ENCODE measurements around the gene TMEM87A. TPM values are rescaled to one million over a fixed set of nuclear protein-coding genes. Genes with fewer than 3 reads are reported as not detected.

Gene TMEM87A
- total RNA-seq, 8 experiments from 2014 or later = 34.9 to 88.9 (median 50.2) TPM

DNA sequence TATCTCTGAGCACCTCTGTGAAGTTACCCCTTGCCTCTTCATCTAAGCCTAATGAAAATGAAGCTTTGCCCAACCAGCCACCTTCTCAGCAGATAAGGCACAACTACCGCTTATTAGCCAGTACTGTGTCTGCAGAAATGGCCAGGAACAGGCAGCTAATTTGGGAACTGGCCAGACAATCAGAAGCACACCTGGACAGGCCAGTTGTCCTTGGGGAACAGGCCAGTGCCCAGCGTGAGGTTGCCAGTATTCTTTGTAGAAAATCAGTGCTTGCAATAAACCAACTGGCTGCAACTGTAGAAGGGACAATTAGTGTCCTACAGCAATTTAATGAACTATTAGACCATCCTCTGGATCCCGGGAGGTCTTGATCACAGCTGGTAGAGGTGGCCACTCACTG, 10.4 kb upstream of the TMEM87A start:
- Histone ChIP-seq H3K4me1 (replicated peaks in 1 of 2) (no peaks in the 10 kb centered on the region), H3K27ac (no peak overlapping the region), H3K4me3 (no peak overlapping the region)
- no peak for ATAC-seq (replicated peaks in 6 of 8)
- 71 to 100% (median 92%) methylated on average over 1 to 2 of the region's 3 CpGs; no CpG with 5 or more reads in 3 of the 10 experiments for WGBS, 10 experiments
- in situ Hi-C loops (cut with MboI; ENCODE audit: low pct_unique_long_range_greater_than_20kb in 2 of 9, low sequenced_read_pairs in 9 of 9, unreplicated experiment in 9 of 9) = no loop called here

DNA sequence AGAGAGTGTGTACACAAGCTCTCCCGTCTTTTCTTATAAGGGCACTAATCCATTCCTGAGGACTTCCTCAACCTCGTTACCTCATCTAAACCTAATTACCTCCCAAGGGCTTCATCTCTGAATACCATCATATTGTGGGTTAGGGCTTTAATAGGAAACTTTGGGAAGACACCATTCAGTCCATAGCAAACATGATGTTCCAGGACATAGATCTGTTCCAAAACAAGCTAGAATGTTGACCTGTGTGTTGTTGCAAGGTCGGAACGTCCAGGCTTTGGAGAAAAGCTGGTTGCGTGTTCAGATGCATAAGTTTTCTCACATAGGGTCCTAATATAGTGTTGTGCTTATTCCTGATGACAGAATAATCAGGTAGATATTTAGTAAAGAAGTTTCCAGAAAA, 9.7 kb upstream of the TMEM87A start:
- no peaks in the 10 kb centered on the region for H3K4me1 ChIP-seq (replicated peaks in 1 of 2)
- in situ Hi-C loops (cut with MboI; ENCODE audit: low pct_unique_long_range_greater_than_20kb in 2 of 9, low sequenced_read_pairs in 9 of 9, unreplicated experiment in 9 of 9) = no loop called here
- no peak for ATAC-seq (replicated peaks in 6 of 8)
- no peak overlapping the region for H3K4me3 ChIP-seq
- H3K27ac ChIP-seq = no peak overlapping the region
- 0 to 100% (median 67%) methylated on average over 1 to 5 of the region's 5 CpGs; no CpG with 5 or more reads in 3 of the 10 experiments for WGBS, 10 experiments

DNA sequence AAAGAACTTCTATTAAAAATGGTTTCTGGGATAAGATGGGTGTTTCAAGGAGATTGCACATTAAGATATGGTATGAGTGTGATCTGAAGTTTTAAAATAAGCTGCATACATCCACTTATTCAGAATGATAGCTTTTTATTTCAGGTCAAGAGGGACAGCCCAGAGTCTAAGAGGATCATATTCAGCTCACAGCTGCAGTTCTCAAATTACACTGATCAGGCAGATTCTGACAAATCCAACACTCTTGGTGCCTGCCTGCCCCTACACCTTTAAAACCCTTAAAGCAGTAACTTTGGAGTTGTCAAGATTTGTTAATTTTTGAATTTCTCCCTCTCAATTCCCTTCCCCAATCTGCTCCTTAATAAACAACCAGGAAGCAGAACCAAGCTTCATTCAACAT, 9.1 kb upstream of the TMEM87A start:
- in situ Hi-C loops (cut with MboI; ENCODE audit: low pct_unique_long_range_greater_than_20kb in 2 of 9, low sequenced_read_pairs in 9 of 9, unreplicated experiment in 9 of 9) = no loop called here
- Histone ChIP-seq H3K4me1 (replicated peaks in 1 of 2) (no peaks in the 10 kb centered on the region), H3K27ac (no peak overlapping the region), H3K4me3 (no peak overlapping the region)
- ATAC-seq (replicated peaks in 6 of 8) = peak in 1 of 8 experiments; percentile 23

DNA sequence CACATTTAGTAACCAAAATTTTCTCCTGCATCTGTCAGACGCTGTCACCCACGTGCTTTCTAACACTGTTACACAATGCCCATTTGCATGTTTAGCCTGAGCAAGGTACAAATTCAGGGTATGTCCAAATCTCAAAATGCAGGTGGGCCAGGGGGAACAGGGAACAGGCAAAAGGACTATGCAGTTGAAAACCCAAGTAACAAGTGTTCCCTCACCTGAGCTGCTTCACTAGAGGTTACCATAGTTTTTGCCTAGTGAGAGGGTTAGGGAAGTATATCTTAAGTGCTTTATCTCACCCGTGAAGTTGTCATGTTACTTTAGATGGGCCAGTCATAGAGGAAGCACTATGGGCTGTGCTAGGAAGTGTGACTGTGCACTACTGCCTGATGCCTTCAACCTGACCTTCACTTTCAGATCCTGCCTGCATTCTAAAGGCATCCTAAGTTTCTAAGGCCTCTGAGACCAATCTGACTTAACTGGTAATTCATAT, 6.0 kb upstream of the TMEM87A start:
- ATAC-seq (replicated peaks in 6 of 8) = no peak
- Histone ChIP-seq H3K4me1 (replicated peaks in 1 of 2) (peaks cover 16 to 17% of the 10 kb centered on the region in 2 donors), H3K4me3 (no peak overlapping the region), H3K27ac (no peak overlapping the region)
- in situ Hi-C loops (cut with MboI; ENCODE audit: low pct_unique_long_range_greater_than_20kb in 2 of 9, low sequenced_read_pairs in 9 of 9, unreplicated experiment in 9 of 9) = no loop called here
- 0 to 100% (median 61%) methylated on average over 1 to 3 of the region's 3 CpGs; no CpG with 5 or more reads in 2 of the 10 experiments for WGBS, 10 experiments

DNA sequence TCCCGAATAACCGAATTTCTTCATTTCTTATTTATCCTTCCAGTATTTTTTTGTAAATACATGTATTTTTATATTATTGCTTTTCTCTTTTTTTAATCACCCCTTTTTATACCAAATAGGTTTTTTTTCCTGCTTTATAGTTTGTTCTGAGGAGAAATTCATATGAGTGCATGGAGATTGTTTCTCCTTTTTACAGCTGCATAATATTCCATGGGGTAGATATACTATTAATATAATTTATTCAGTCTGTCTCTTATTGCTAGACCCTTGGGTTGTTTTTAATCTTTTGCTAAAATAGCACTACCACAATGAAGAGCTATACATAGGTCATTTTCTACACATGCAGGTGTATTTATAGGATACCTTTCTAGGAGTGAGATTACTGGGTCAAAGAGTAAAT, 3.5 kb upstream of the TMEM87A start:
- in situ Hi-C loops (cut with MboI; ENCODE audit: low pct_unique_long_range_greater_than_20kb in 2 of 9, low sequenced_read_pairs in 9 of 9, unreplicated experiment in 9 of 9) = no loop called here
- no peak overlapping the region for H3K4me3 ChIP-seq
- no peak for ATAC-seq (replicated peaks in 6 of 8)
- H3K27ac ChIP-seq = no peak overlapping the region
- 91 to 100% (median 96%) methylated on average over 2 of the region's 2 CpGs for WGBS, 10 experiments
- peaks cover 18 to 20% of the 10 kb centered on the region in 2 donors for H3K4me1 ChIP-seq (replicated peaks in 1 of 2)

DNA sequence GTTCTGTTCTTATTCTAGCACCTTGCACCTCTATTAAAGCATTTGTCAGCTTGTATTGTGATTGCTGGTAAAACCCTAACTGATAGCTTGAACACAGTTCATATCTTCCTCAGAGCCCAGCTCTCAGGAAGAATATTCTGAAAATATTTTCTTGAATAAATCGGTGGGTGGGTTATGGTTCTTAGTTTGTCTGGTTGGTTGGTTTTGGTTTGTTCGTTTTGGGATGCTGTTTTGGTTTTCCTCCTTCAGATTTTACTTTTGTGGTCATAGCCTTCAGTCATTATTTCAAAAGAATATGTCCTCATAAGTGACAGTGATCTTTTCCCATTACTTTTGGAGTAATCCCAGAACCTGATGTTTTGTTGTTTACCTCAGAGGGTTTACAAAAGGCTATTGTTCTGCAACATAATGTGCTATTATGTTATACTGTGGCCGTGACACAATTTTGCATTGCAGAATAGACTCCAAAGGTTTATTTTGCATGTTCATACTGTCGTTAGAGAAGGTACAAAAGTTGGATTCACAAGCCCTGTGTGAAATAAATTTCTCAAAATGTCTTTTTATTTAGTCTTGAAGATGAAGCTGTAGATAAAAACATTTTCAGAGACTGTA, 2.7 kb upstream of the TMEM87A start:
- peaks cover 20 to 26% of the 10 kb centered on the region in 2 donors for H3K4me1 ChIP-seq (replicated peaks in 1 of 2)
- H3K4me3 ChIP-seq = peak overlapping the region in 4 of 5 donors; percentile 62 to 83 (median 80)
- in situ Hi-C loops (cut with MboI; ENCODE audit: low pct_unique_long_range_greater_than_20kb in 2 of 9, low sequenced_read_pairs in 9 of 9, unreplicated experiment in 9 of 9) = no loop called here
- H3K27ac ChIP-seq = peak overlapping the region in 1 of 2 donors; percentile 43
- no peak for ATAC-seq (replicated peaks in 6 of 8)
- 0 to 60% (median 15%) methylated on average over 1 to 4 of the region's 4 CpGs for WGBS, 10 experiments

DNA sequence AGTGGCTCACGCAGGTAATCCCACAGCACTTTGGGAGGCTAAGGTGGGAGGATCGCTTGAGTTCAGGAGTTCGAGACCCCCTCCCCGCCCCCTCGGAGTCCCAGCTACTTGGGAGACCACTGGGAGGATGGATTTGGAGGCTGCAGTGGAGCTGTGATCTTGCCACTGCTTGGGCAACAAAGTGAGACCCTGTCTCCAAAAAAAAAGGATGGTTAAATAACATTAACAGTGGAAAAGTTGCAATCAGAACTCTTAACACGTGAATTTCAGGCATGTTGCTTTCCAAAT, 1.4 kb upstream of the TMEM87A start:
- WGBS, 10 experiments = 10 to 80% (median 60%) methylated on average over 1 to 5 of the region's 6 CpGs; no CpG with 5 or more reads in 5 of the 10 experiments
- no peak for ATAC-seq (replicated peaks in 6 of 8)
- H3K4me1 ChIP-seq (replicated peaks in 1 of 2) = peaks cover 20 to 26% of the 10 kb centered on the region in 2 donors
- in situ Hi-C loops (cut with MboI; ENCODE audit: low pct_unique_long_range_greater_than_20kb in 2 of 9, low sequenced_read_pairs in 9 of 9, unreplicated experiment in 9 of 9) = no loop called here
- H3K4me3 ChIP-seq = peak overlapping the region in 4 of 5 donors; percentile 62 to 83 (median 80)
- peak overlapping the region in 1 of 2 donors; percentile 97 for H3K27ac ChIP-seq

DNA sequence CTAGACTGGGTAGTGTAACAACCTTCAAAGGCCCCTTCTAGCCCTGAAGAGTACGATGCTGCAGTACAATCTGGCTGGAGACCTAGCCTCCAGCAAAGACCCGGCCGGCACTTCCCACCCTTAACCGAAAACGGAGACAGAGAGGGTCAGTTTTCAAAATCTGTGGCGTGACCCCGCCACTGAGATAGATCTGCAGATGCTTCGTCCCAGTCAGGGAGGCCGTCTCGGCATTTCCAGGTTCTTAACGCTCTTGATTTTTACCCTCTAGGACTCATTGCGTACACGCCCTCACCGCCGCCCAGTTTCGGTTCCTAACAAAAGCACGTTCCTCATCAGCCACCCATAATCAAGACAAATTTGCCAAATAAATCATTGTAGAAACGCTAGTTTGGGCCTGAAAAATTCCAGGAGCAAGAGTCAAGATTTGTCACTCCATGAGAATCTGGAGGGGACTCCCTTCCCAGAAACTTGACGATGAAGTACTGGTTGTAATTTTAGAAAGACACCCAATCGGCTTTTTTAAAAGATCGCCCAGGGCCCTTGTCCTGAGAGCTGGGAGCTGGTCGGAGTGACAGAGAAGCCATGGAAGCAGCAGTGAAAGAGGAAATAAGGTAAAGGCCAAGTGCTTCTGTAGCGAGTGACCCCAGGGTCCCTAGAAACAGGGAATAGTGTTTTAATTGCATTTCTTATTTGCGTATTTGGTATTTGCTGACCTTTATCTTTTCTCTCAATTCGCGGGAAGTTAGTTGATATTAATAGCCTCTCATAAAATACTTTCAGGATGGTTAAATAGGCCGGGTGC, 868 bp upstream of the TMEM87A start:
- ATAC-seq (replicated peaks in 6 of 8) = peak; percentile 11 to 33 (median 20)
- peak overlapping the region; percentile 97 to 98 for H3K27ac ChIP-seq
- in situ Hi-C loops (cut with MboI; ENCODE audit: low pct_unique_long_range_greater_than_20kb in 2 of 9, low sequenced_read_pairs in 9 of 9, unreplicated experiment in 9 of 9) = no loop called here
- H3K4me3 ChIP-seq = peak overlapping the region; percentile 62 to 83 (median 79)
- H3K4me1 ChIP-seq (replicated peaks in 1 of 2) = peaks cover 20 to 26% of the 10 kb centered on the region in 2 donors
- WGBS, 10 experiments = 0 to 55% (median 23%) methylated on average over 2 to 23 of the region's 27 CpGs; no CpG with 5 or more reads in 1 of the 10 experiments

DNA sequence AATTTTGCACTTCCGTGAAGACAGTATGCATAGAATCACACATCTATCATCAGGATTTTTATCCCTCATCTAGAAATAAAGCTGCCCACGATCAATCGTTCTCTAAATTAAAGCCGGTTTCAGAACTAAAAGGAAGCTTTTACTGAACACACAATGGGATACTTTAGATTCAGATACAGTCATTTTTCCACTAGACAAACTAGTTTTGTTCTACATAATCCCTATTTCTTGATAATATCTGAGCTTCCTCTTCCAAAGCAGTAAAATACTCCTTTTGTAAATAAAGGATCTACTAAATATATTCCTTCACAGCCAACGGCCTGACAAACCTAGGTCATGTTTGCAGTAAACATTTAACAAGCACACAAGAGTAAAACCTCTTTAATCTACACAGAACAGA, 2.2 kb downstream of the TMEM87A start:
- ATAC-seq (replicated peaks in 6 of 8) = no peak
- in situ Hi-C loops (cut with MboI; ENCODE audit: low pct_unique_long_range_greater_than_20kb in 2 of 9, low sequenced_read_pairs in 9 of 9, unreplicated experiment in 9 of 9) = no loop called here

DNA sequence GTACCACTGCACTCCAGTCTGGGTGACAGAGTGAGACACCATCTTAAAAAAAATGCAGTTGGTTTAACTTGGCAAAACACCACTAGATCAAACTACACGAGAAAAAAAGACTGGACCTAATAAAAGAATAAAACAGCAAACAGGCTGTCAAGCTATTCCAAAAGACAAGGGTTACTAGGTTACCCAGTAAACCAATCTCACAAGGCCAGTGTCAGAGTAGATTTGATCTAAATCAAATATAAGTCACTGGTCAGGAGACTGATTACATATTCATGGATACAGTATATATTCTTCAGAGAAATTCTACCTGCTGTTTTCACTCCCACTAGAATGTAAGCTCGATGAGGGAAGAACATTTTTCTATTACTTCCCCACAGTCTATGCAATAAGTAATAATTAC, 2.7 kb downstream of the TMEM87A start:
- no peak overlapping the region for H3K4me3 ChIP-seq
- peaks cover 15 to 18% of the 10 kb centered on the region in 2 donors for H3K4me1 ChIP-seq (replicated peaks in 1 of 2)
- H3K27ac ChIP-seq = no peak overlapping the region
- in situ Hi-C loops (cut with MboI; ENCODE audit: low pct_unique_long_range_greater_than_20kb in 2 of 9, low sequenced_read_pairs in 9 of 9, unreplicated experiment in 9 of 9) = no loop called here
- WGBS, 10 experiments = 29 to 100% (median 100%) methylated on average over 1 to 2 of the region's 2 CpGs; no CpG with 5 or more reads in 2 of the 10 experiments
- no peak for ATAC-seq (replicated peaks in 6 of 8)

More for the DNA sequence above, 2.2 kb downstream of the TMEM87A start:
- H3K4me3 ChIP-seq = peak overlapping the region in 1 of 5 donors; percentile 62
- H3K27ac ChIP-seq = no peak overlapping the region
- H3K4me1 ChIP-seq (replicated peaks in 1 of 2) = peaks cover 18 to 22% of the 10 kb centered on the region in 2 donors
- 61 to 100% (median 95%) methylated on average over 4 to 5 of the region's 5 CpGs; no CpG with 5 or more reads in 1 of the 10 experiments for WGBS, 10 experiments

DNA sequence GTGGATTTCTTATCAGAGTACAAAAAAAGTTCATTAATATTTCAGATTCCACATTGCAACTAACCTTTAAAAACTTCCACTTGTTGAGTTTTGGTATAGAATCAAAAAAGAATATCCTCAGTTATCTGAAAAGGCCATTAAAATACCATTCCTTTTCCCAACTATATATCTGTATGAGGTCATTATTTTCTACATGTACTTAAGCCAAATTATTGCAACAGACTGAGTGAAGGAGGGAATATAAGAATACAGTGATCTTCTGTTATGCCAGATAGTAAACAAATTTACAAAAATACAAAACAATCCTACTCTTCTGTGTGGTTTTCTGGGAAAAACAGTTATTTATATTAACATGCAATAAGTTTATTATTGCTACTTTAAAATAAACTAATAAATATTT, 5.9 kb downstream of the TMEM87A start:
- in situ Hi-C loops (cut with MboI; ENCODE audit: low pct_unique_long_range_greater_than_20kb in 2 of 9, low sequenced_read_pairs in 9 of 9, unreplicated experiment in 9 of 9) = no loop called here
- Histone ChIP-seq H3K4me3 (no peak overlapping the region), H3K4me1 (replicated peaks in 1 of 2) (peaks cover 0 to 9% of the 10 kb centered on the region in 2 donors), H3K27ac (no peak overlapping the region)
- no peak for ATAC-seq (replicated peaks in 6 of 8)

DNA sequence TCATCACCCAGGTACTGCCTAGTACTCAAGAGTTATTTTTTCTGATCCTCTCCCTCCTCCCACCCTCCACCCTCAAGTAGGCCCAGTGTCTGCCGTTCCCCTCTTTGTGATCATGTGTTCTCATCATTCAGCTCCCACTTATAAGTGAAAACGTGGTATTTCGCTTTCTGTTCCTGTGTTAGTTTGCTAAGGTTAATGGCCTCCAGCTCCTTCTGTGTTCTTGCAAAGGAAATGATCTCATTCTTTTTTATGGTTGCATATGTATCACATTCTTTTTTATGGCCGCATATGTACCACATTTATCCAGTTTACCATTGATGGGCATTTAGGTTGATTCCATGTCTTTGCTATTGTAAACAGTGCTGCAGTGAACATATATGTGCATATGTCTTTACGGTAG, 8.4 kb downstream of the TMEM87A start:
- in situ Hi-C loops (cut with MboI; ENCODE audit: low pct_unique_long_range_greater_than_20kb in 2 of 9, low sequenced_read_pairs in 9 of 9, unreplicated experiment in 9 of 9) = no loop called here
- WGBS, 10 experiments = 13 to 100% (median 85%) methylated on average over 1 to 5 of the region's 5 CpGs; no CpG with 5 or more reads in 1 of the 10 experiments
- ATAC-seq (replicated peaks in 6 of 8) = peak in 4 of 8 experiments; percentile 52 to 93 (median 68)

DNA sequence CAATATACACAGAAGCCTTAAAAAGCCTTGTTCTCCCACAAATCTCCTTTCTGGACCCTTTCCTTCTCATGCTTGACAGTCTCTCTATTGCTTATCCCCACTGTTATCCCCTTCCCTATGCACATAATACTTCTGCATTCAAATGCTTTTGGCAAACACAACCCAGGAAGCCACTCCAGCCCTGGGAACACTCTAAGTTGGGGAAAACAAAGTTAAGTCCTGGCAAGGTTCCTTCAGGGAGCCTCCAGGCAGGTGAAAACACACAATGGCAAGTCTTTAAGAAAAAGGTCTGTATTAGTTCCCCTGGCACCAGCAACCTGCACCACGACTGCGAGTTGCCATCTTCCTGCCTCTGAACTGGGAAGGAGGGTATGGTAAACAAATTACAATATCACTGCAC, 19.9 kb downstream of the TMEM87A start:
- H3K4me1 ChIP-seq (replicated peaks in 1 of 2) = no peaks in the 10 kb centered on the region
- no peak overlapping the region for H3K27ac ChIP-seq
- WGBS, 10 experiments = 79 to 100% (median 95%) methylated on average over 1 to 2 of the region's 2 CpGs; no CpG with 5 or more reads in 5 of the 10 experiments
- no peak for ATAC-seq (replicated peaks in 6 of 8)
- H3K4me3 ChIP-seq = no peak overlapping the region
- in situ Hi-C loops (cut with MboI; ENCODE audit: low pct_unique_long_range_greater_than_20kb in 2 of 9, low sequenced_read_pairs in 9 of 9, unreplicated experiment in 9 of 9) = no loop called here

More for the DNA sequence above, 8.4 kb downstream of the TMEM87A start:
- H3K27ac ChIP-seq = no peak overlapping the region
- H3K4me1 ChIP-seq (replicated peaks in 1 of 2) = no peaks in the 10 kb centered on the region
- H3K4me3 ChIP-seq = no peak overlapping the region
